Nucleus accumbens (tissue), 56 donors: ENCODE measurements around the gene SNX3.
"Not testable (repeated sequence)": the region's sequence is repeated elsewhere in the genome, so short reads cannot be mapped to it uniquely, and the experiment has no call there.

Experiments used
- DNase-seq, 56 donors: peaks; one replicate each; lab custom pipeline; 2025; lab: John Stamatoyannopoulos, UW

Gene SNX3

GRCh38 chr6:108263371-108263770 lies 2.5 kb upstream of the SNX3 start:
- DNase-seq, result no peak

- DNase-seq, result peak in 48 of 56 donors; percentile 13 to 85 (median 60)
Observed at GRCh38 chr6:108260126-108260808, 573 bp downstream of the SNX3 start.

GRCh38 chr6:108254433-108255410 lies 6.1 kb downstream of the SNX3 start:
- no peak for DNase-seq

- DNase-seq, result no peak
Observed at GRCh38 chr6:108253241-108253640, 7.6 kb downstream of the SNX3 start.

GRCh38 chr6:108252055-108252454 lies 8.8 kb downstream of the SNX3 start:
- no peak for DNase-seq

GRCh38 chr6:108251252-108251651 lies 9.6 kb downstream of the SNX3 start:
- no peak for DNase-seq

GRCh38 chr6:108250240-108250866 lies 10.5 kb downstream of the SNX3 start:
- no peak for DNase-seq

GRCh38 chr6:108247965-108248536 lies 12.8 kb downstream of the SNX3 start:
- DNase-seq, result no peak

- DNase-seq, result not testable (repeated sequence)
Observed at GRCh38 chr6:108245095-108245494, 15.7 kb downstream of the SNX3 start.

GRCh38 chr6:108243836-108244235 lies 17.0 kb downstream of the SNX3 start:
- no peak for DNase-seq

GRCh38 chr6:108242721-108243120 lies 18.1 kb downstream of the SNX3 start:
- no peak for DNase-seq

GRCh38 chr6:108242259-108242658 lies 18.6 kb downstream of the SNX3 start:
- no peak for DNase-seq

- DNase-seq, result no peak
Observed at GRCh38 chr6:108238322-108238721, 22.5 kb downstream of the SNX3 start.

- no peak for DNase-seq
Observed at GRCh38 chr6:108236791-108237190, 24.0 kb downstream of the SNX3 start.

- DNase-seq, result no peak
Observed at GRCh38 chr6:108235127-108235526, 25.7 kb downstream of the SNX3 start.

GRCh38 chr6:108228416-108228815 lies 32.4 kb downstream of the SNX3 start:
- no peak for DNase-seq

- no peak for DNase-seq
Observed at GRCh38 chr6:108227290-108227689, 33.5 kb downstream of the SNX3 start.

GRCh38 chr6:108222504-108222903 lies 38.3 kb downstream of the SNX3 start:
- no peak for DNase-seq

GRCh38 chr6:108222064-108222463 lies 38.8 kb downstream of the SNX3 start:
- DNase-seq, result no peak

GRCh38 chr6:108211671-108212070 lies 49.2 kb downstream of the SNX3 start:
- no peak for DNase-seq

- no peak for DNase-seq
Observed at GRCh38 chr6:108210556-108210955, 50.3 kb downstream of the SNX3 start.
